SK-N-SH (cell line): ENCODE data around the gene TNXB. TPM values are rescaled to one million over a fixed set of nuclear protein-coding genes. Genes with fewer than 3 reads are reported as not detected.

Experiments
- CTCF ChIA-PET: fragments of 300-600, 350-600 bp; formaldehyde crosslinking; extraction: SDS; loops from one replicate; lab custom pipeline; 2021; lab: Yijun Ruan, JAX
- POLR2A ChIA-PET: fragments of 350-600 bp; sonication (Branson Sonifier 250); formaldehyde crosslinking; extraction: SDS; loops from one replicate; lab custom pipeline; 2020; ENCODE audit warnings: antibody characterized with exemption, inconsistent platforms; lab: Yijun Ruan, JAX
- DNase-seq: peaks from one replicate; pipeline ENCODE4 v3.0.0; 2012
- H2AFZ ChIP-seq: fragments of 200-600 bp; sonication (generic); 2 replicates; pipeline ENCODE4 v1.8.1; 2016; ENCODE audit warnings: antibody characterized with exemption, mild to moderate bottlenecking, low read depth
- H3F3A ChIP-seq: fragments of 200-600 bp; sonication (generic); replicated peaks from 2 replicates; pipeline ENCODE3; 2016; ENCODE audit warnings: antibody characterized with exemption, mild to moderate bottlenecking; ENCODE audit not compliant: insufficient read depth
- H3K27ac ChIP-seq, 2 experiments: fragments of 200-500 bp in 1 of 2; fragments of 200-600 bp in 1 of 2; sonication (Bioruptor generic) in 1 of 2; sonication (generic), shearing (Covaris generic) in 1 of 2; 2 replicates each; pipeline versions ENCODE4 v1.5.1 to v1.6.1; 2014 to 2016; ENCODE audit warnings: low read depth in 2 of 2, inconsistent platforms in 1 of 2, low read length in 1 of 2, mild to moderate bottlenecking in 1 of 2, mixed read lengths in 1 of 2
- H3K27me3 ChIP-seq: fragments of 200-600 bp; sonication (generic), shearing (Covaris generic); 2 replicates; pipeline ENCODE4 v1.6.1; 2016; ENCODE audit warnings: mixed run types; ENCODE audit not compliant: insufficient read depth
- H3K36me3 ChIP-seq, 2 experiments: fragments of 200-500 bp in 1 of 2; fragments of 200-600 bp in 1 of 2; sonication (Bioruptor generic) in 1 of 2; sonication (generic) in 1 of 2; replicated peaks in 1 of 2; 2 replicates each; pipeline versions ENCODE3 to v1.5.1; 2014 to 2016; ENCODE audit warnings: low read length in 1 of 2, mild to moderate bottlenecking in 1 of 2; ENCODE audit not compliant: insufficient read depth in 2 of 2, control insufficient read depth in 1 of 2
- H3K4me1 ChIP-seq, 2 experiments: fragments of 200-500 bp in 1 of 2; fragments of 200-600 bp in 1 of 2; sonication (Bioruptor generic) in 1 of 2; sonication (generic), shearing (Covaris generic) in 1 of 2; 2 replicates each; pipeline versions ENCODE4 v1.5.1 to v1.6.1; 2014 to 2016; ENCODE audit warnings: low read depth in 1 of 2, low read length in 1 of 2, mixed run types in 1 of 2; ENCODE audit not compliant: insufficient read depth in 2 of 2, control insufficient read depth in 1 of 2
- H3K4me2 ChIP-seq: fragments of 200-600 bp; sonication (generic), shearing (Covaris generic); 2 replicates; pipeline ENCODE4 v1.6.1; 2017; ENCODE audit warnings: mixed run types
- H3K4me3 ChIP-seq, 2 experiments: fragments of 200-500 bp in 1 of 2; fragments of 200-600 bp in 1 of 2; sonication (Bioruptor generic) in 1 of 2; sonication (generic), shearing (Covaris generic) in 1 of 2; 2 replicates each; pipeline versions ENCODE4 v1.5.1 to v1.8.1; 2014 to 2016; ENCODE audit warnings: low read depth in 2 of 2, inconsistent platforms in 1 of 2, low read length in 1 of 2, mild to moderate bottlenecking in 1 of 2, mixed read lengths in 1 of 2, moderate library complexity in 1 of 2
- H3K79me2 ChIP-seq: fragments of 200-600 bp; sonication (generic); 2 replicates; pipeline ENCODE4 v1.8.1; 2017; ENCODE audit warnings: mild to moderate bottlenecking; ENCODE audit not compliant: insufficient read depth
- H3K9ac ChIP-seq: fragments of 200-600 bp; sonication (generic); 2 replicates; pipeline ENCODE4 v1.6.1; 2017; ENCODE audit warnings: mixed run types
- H3K9me2 ChIP-seq: fragments of 200-600 bp; sonication (generic); 2 replicates; pipeline ENCODE4 v1.6.1; 2017; ENCODE audit warnings: mixed run types
- H3K9me3 ChIP-seq: fragments of 200-600 bp; sonication (generic); 2 replicates; pipeline ENCODE4 v1.6.1; 2017; ENCODE audit warnings: mixed run types, mild to moderate bottlenecking, moderate library complexity
- H4K20me1 ChIP-seq: fragments of 200-600 bp; sonication (generic); 2 replicates; pipeline ENCODE4 v1.6.1; 2017; ENCODE audit warnings: mild to moderate bottlenecking, mixed run types; ENCODE audit not compliant: insufficient read depth
- CTCF ChIP-seq: fragments of 200-600 bp; sonication (generic); IDR thresholded peaks from 2 replicates; pipeline ENCODE4 v1.6.1; 2017; ENCODE audit warnings: antibody characterized with exemption, mild to moderate bottlenecking, moderate library complexity
- EP300 ChIP-seq, 2 experiments: IDR thresholded peaks; 2 replicates each; pipeline versions ENCODE4 v1.4.0 to v1.6.1; 2012; ENCODE audit warnings: borderline replicate concordance in 1 of 2, low read depth in 1 of 2, low read length in 1 of 2
- EZH2phosphoT487 ChIP-seq: fragments of 200-600 bp; sonication (generic); IDR thresholded peaks from 2 replicates; pipeline ENCODE4 v1.6.1; 2017; ENCODE audit warnings: low read depth, mixed run types, mild to moderate bottlenecking, antibody characterized with exemption, moderate library complexity, borderline replicate concordance
- FOXM1 ChIP-seq: IDR thresholded peaks from 2 replicates; pipeline ENCODE4 v1.4.0; 2012; ENCODE audit warnings: low read depth, mild to moderate bottlenecking
- GABPA ChIP-seq: IDR thresholded peaks from 2 replicates; pipeline ENCODE4 v1.4.0; 2012; ENCODE audit warnings: low read depth, mild to moderate bottlenecking
- JUND ChIP-seq: IDR thresholded peaks from 2 replicates; pipeline ENCODE4 v1.4.0; 2012
- MXI1 ChIP-seq: IDR thresholded peaks from 2 replicates; pipeline ENCODE4 v1.6.1; 2012; ENCODE audit warnings: mild to moderate bottlenecking, low read depth, low read length, improper control_type of control experiment
- NFIC ChIP-seq: IDR thresholded peaks from 2 replicates; pipeline ENCODE4 v1.4.0; 2012; ENCODE audit warnings: borderline replicate concordance
- RAD21 ChIP-seq: IDR thresholded peaks from 2 replicates; pipeline ENCODE4 v1.6.1; 2012; ENCODE audit warnings: mild to moderate bottlenecking, low read length
- RCOR1 ChIP-seq: fragments of 150-350 bp; IDR thresholded peaks from 2 replicates; pipeline ENCODE4 v1.6.1; 2017; ENCODE audit warnings: antibody characterized with exemption, low read length
- RXRA ChIP-seq: IDR thresholded peaks from 2 replicates; pipeline ENCODE4 v1.4.0; 2012; ENCODE audit warnings: low read depth, mild to moderate bottlenecking, borderline replicate concordance
- SIN3A ChIP-seq: IDR thresholded peaks from 2 replicates; pipeline ENCODE4 v1.6.1; 2012; ENCODE audit warnings: low read depth, mild to moderate bottlenecking, low read length, moderate library complexity, borderline replicate concordance
- SMC3 ChIP-seq: IDR thresholded peaks from 2 replicates; pipeline ENCODE4 v1.6.1; 2012; ENCODE audit warnings: low read depth, low read length, improper control_type of control experiment
- TCF12 ChIP-seq: IDR thresholded peaks from 2 replicates; pipeline ENCODE4 v1.4.0; 2012
- USF1 ChIP-seq: IDR thresholded peaks from 2 replicates; pipeline ENCODE4 v1.4.0; 2012; ENCODE audit warnings: low read depth, borderline replicate concordance
- YY1 ChIP-seq: IDR thresholded peaks from 2 replicates; pipeline ENCODE4 v1.4.0; 2012; ENCODE audit warnings: low read depth, mild to moderate bottlenecking
- WGBS: methylation state at CpG from one replicate; pipeline ENCODE4 v1.1.6; 2017; ENCODE audit warnings: low lambda C conversion rate; 5-methylcytosine and 5-hydroxymethylcytosine counted together
- polyA plus RNA-seq, 3 experiments: library from polyadenylated mRNA; depleted of rRNA; stranded (reverse); fragments of >200 nt; gene quantifications; 2 replicates each; pipeline ENCODE4 v1.2.3, GENCODE V29; 2012
- TF ChIP-seq, protein P1 (sequence below): fragments of 150-350 bp; IDR thresholded peaks from 2 replicates; pipeline ENCODE4 v1.6.1; 2017; ENCODE audit warnings: antibody characterized with exemption, low read length, low read depth, borderline replicate concordance
- TF ChIP-seq, protein P2 (sequence below): IDR thresholded peaks from 2 replicates; pipeline ENCODE4 v1.6.1; 2012; ENCODE audit warnings: mild to moderate bottlenecking, low read depth, low read length, moderate library complexity

The TNXB gene
- polyA plus RNA-seq, 1 of the 3 experiments (the other 2 are of a cell fraction) = 0.48 TPM

GRCh38 chr6:32118782-32119628 is 9.9 kb upstream of the TNXB start:
- Histone ChIP-seq H3K36me3 (peaks cover 23 to 35% of the 10 kb centered on the region in 2 experiments), H3K4me1 (peaks cover 1 to 5% of the 10 kb centered on the region in 2 experiments; a peak in 1 of 4 replicates), H3K27me3 (no peaks in the 10 kb centered on the region), H3F3A (peaks cover 24% of the 10 kb centered on the region), H2AFZ (no peak overlapping the region), H3K9ac (no peak overlapping the region), H3K27ac (peak overlapping the region; percentile 14 to 29; a peak in 1 of 4 replicates), H4K20me1 (no peaks in the 10 kb centered on the region), H3K9me2 (no peaks in the 10 kb centered on the region), H3K79me2 (peaks cover 14% of the 10 kb centered on the region), H3K9me3 (no peaks in the 10 kb centered on the region), H3K4me3 (no peak overlapping the region; a peak in 1 of 4 replicates), H3K4me2 (no peak overlapping the region)
- peak; percentile 83 for DNase-seq
- WGBS = 35% methylated on average over 14 of the region's 17 CpGs
- TF ChIP-seq MXI1 = peak; percentile 32; the same call in 1 of the 2 replicates
- no peak for TF ChIP-seq EZH2phosphoT487
- TF ChIP-seq NFIC = no peak
- 0 out of 2 replicates have a peak, but pooled peaks have one; percentile 28 for TF ChIP-seq RCOR1
- TF ChIP-seq GABPA = no peak
- TF ChIP-seq, protein P1, sequence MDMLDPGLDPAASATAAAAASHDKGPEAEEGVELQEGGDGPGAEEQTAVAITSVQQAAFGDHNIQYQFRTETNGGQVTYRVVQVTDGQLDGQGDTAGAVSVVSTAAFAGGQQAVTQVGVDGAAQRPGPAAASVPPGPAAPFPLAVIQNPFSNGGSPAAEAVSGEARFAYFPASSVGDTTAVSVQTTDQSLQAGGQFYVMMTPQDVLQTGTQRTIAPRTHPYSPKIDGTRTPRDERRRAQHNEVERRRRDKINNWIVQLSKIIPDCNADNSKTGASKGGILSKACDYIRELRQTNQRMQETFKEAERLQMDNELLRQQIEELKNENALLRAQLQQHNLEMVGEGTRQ = no peak
- no peak for TF ChIP-seq FOXM1
- no peak for TF ChIP-seq USF1
- peak; percentile 89 for TF ChIP-seq CTCF
- TF ChIP-seq, protein P2, sequence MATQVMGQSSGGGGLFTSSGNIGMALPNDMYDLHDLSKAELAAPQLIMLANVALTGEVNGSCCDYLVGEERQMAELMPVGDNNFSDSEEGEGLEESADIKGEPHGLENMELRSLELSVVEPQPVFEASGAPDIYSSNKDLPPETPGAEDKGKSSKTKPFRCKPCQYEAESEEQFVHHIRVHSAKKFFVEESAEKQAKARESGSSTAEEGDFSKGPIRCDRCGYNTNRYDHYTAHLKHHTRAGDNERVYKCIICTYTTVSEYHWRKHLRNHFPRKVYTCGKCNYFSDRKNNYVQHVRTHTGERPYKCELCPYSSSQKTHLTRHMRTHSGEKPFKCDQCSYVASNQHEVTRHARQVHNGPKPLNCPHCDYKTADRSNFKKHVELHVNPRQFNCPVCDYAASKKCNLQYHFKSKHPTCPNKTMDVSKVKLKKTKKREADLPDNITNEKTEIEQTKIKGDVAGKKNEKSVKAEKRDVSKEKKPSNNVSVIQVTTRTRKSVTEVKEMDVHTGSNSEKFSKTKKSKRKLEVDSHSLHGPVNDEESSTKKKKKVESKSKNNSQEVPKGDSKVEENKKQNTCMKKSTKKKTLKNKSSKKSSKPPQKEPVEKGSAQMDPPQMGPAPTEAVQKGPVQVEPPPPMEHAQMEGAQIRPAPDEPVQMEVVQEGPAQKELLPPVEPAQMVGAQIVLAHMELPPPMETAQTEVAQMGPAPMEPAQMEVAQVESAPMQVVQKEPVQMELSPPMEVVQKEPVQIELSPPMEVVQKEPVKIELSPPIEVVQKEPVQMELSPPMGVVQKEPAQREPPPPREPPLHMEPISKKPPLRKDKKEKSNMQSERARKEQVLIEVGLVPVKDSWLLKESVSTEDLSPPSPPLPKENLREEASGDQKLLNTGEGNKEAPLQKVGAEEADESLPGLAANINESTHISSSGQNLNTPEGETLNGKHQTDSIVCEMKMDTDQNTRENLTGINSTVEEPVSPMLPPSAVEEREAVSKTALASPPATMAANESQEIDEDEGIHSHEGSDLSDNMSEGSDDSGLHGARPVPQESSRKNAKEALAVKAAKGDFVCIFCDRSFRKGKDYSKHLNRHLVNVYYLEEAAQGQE = no peak
- TF ChIP-seq EP300 (IDR thresholded peaks at IDR 0.05; ENCODE audit: borderline replicate concordance in 1 of 2, low read depth in 1 of 2, low read length in 1 of 2) = no peak
- no peak for TF ChIP-seq TCF12
- no peak for TF ChIP-seq YY1
- TF ChIP-seq SIN3A = peak; percentile 65; the same call in 1 of the 2 replicates
- peak; percentile 85 for TF ChIP-seq SMC3
- peak; percentile 90 for TF ChIP-seq RAD21
- TF ChIP-seq JUND = no peak
- no peak for TF ChIP-seq RXRA
- ChIA-PET POLR2A (interaction anchor here (1.8 kb wide), 1 partner anchor 10 kb away, joined by 6 read pairs; the partner anchor contains the start of gene ATF6B), CTCF (interaction anchor here (0.6 to 4.1 kb wide), 32 partner anchors 10 to 1208 kb away, joined by 3 to 43 read pairs (median 5); partner anchors contain the start of genes ATF6B, EGFL8, FKBPL and GPSM3)
